Measurements from ENCODE around the gene TRAK2. TPM values are rescaled to one million over a fixed set of nuclear protein-coding genes. Genes with fewer than 3 reads are reported as not detected.

TRAK2 gene
- total and polyA plus RNA-seq, 2 donors (not counting 1 experiment from before 2014, with no cell fraction given), result 16.9 to 21.6 TPM

DNA sequence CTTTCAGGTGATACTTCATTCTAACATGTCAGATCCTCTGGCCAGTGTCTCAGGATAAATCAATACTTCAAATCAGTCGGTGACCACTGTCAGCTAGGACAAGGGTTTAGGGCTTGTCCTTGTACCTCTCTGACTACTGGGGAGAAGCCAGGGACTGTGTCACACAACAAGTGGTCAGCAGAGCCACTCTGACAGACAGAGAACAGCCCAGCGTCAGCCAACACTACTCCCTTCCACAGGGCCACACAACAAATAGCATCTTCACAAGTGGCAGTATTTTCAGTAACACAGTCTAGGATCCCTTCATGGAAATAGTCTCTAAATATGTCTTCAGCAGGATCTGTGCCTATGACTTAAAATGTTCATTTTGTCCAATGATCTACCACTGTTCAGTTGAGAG is 108.3 kb downstream of the TRAK2 start:
- no peaks in the 10 kb centered on the region for H3K79me2 ChIP-seq (ENCODE audit: control insufficient read depth, insufficient read depth, low read length)
- intact Hi-C loops (cut with micrococcal nuclease), result no loop called here
- peaks cover 2% of the 10 kb centered on the region for H3K9me3 Mint-ChIP-seq (ENCODE audit: insufficient read depth)
- H3K27me3 Mint-ChIP-seq, result no peaks in the 10 kb centered on the region
- no peak overlapping the region for H3K4me2 ChIP-seq (replicated peaks; ENCODE audit: low read depth, low read length, poor library complexity, severe bottlenecking)
- no peaks in the 10 kb centered on the region for H3K9me3 ChIP-seq (ENCODE audit: control extremely low read depth in 1 of 3, control insufficient read depth in 2 of 3, insufficient read depth in 1 of 3, low read length in 2 of 3)
- 100% methylated on average over 2 of the region's 2 CpGs for WGBS (ENCODE audit: insufficient coverage)
- H3K27ac Mint-ChIP-seq, result no peak overlapping the region
- CTCF ChIA-PET, result no interaction called here
- no peak overlapping the region for H3K4me3 Mint-ChIP-seq
- peaks cover 11% of the 10 kb centered on the region for H3K4me1 Mint-ChIP-seq
- no peak overlapping the region for H3K4me3 ChIP-seq (ENCODE audit: control extremely low read depth in 1 of 5, extremely low read depth in 1 of 5, insufficient read depth in 1 of 5, low read depth in 2 of 5, low read length in 4 of 5)
- H3K4me1 ChIP-seq (ENCODE audit: control insufficient read depth in 2 of 2, insufficient read depth in 2 of 2, low read length in 2 of 2), result peaks cover 5 to 10% of the 10 kb centered on the region in 2 donors
- POLR2A ChIA-PET, result no interaction called here
- no peak overlapping the region for H3K9ac ChIP-seq (ENCODE audit: low read length)
- no peaks in the 10 kb centered on the region for H4K20me1 ChIP-seq (ENCODE audit: control insufficient read depth, insufficient read depth, low read length, poor library complexity, severe bottlenecking)
- no peak for ATAC-seq (ENCODE audit: low read depth)
- H3K36me3 ChIP-seq (replicated peaks in 1 of 2; ENCODE audit: control extremely low read depth in 1 of 2, control insufficient read depth in 1 of 2, extremely low read depth in 1 of 2, insufficient read depth in 2 of 2, low read length in 1 of 2), result no peaks in the 10 kb centered on the region
- no peak overlapping the region for H3K27ac ChIP-seq (ENCODE audit: low read length in 2 of 2)
- TF ChIP-seq EZH2 (IDR thresholded peaks at IDR 0.05; ENCODE audit: borderline replicate concordance, insufficient read depth, low read depth, low read length, poor library complexity, severe bottlenecking), result no peak
- DNase-seq, result no peak
- no peaks in the 10 kb centered on the region for H3K27me3 ChIP-seq (replicated peaks in 1 of 4; ENCODE audit: control extremely low read depth in 1 of 4, control insufficient read depth in 3 of 4, insufficient read depth in 4 of 4, low read length in 3 of 4)
- no peak overlapping the region for H2AFZ ChIP-seq (ENCODE audit: insufficient read depth, low read depth, low read length, poor library complexity, severe bottlenecking)

GRCh38 chr2:201329409-201329808 is 121.8 kb downstream of the TRAK2 start:
- Histone ChIP-seq H3K4me2 (replicated peaks; ENCODE audit: low read depth, low read length, poor library complexity, severe bottlenecking) (no peak overlapping the region), H3K9ac (ENCODE audit: low read length) (no peak overlapping the region), H2AFZ (ENCODE audit: insufficient read depth, low read depth, low read length, poor library complexity, severe bottlenecking) (no peak overlapping the region), H3K4me1 (ENCODE audit: control insufficient read depth in 2 of 2, insufficient read depth in 2 of 2, low read length in 2 of 2) (no peaks in the 10 kb centered on the region), H4K20me1 (ENCODE audit: control insufficient read depth, insufficient read depth, low read length, poor library complexity, severe bottlenecking) (no peaks in the 10 kb centered on the region), H3K9me3 (ENCODE audit: control extremely low read depth in 1 of 3, control insufficient read depth in 2 of 3, insufficient read depth in 1 of 3, low read length in 2 of 3) (peaks cover 2 to 4% (median 2%) of the 10 kb centered on the region in 3 donors), H3K36me3 (replicated peaks in 1 of 2; ENCODE audit: control extremely low read depth in 1 of 2, control insufficient read depth in 1 of 2, extremely low read depth in 1 of 2, insufficient read depth in 2 of 2, low read length in 1 of 2) (no peaks in the 10 kb centered on the region), H3K79me2 (ENCODE audit: control insufficient read depth, insufficient read depth, low read length) (no peaks in the 10 kb centered on the region), H3K4me3 (ENCODE audit: control extremely low read depth in 1 of 5, extremely low read depth in 1 of 5, insufficient read depth in 1 of 5, low read depth in 2 of 5, low read length in 4 of 5) (no peak overlapping the region), H3K27ac (ENCODE audit: low read length in 2 of 2) (no peak overlapping the region), H3K27me3 (replicated peaks in 1 of 4; ENCODE audit: control extremely low read depth in 1 of 4, control insufficient read depth in 3 of 4, insufficient read depth in 4 of 4, low read length in 3 of 4) (no peaks in the 10 kb centered on the region)
- TF ChIP-seq, protein P1, sequence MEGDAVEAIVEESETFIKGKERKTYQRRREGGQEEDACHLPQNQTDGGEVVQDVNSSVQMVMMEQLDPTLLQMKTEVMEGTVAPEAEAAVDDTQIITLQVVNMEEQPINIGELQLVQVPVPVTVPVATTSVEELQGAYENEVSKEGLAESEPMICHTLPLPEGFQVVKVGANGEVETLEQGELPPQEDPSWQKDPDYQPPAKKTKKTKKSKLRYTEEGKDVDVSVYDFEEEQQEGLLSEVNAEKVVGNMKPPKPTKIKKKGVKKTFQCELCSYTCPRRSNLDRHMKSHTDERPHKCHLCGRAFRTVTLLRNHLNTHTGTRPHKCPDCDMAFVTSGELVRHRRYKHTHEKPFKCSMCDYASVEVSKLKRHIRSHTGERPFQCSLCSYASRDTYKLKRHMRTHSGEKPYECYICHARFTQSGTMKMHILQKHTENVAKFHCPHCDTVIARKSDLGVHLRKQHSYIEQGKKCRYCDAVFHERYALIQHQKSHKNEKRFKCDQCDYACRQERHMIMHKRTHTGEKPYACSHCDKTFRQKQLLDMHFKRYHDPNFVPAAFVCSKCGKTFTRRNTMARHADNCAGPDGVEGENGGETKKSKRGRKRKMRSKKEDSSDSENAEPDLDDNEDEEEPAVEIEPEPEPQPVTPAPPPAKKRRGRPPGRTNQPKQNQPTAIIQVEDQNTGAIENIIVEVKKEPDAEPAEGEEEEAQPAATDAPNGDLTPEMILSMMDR (IDR thresholded peaks at IDR 0.05), result no peak
- TF ChIP-seq EZH2 (IDR thresholded peaks at IDR 0.05; ENCODE audit: borderline replicate concordance, insufficient read depth, low read depth, low read length, poor library complexity, severe bottlenecking), result no peak
- Mint-ChIP-seq H3K4me1 (no peaks in the 10 kb centered on the region), H3K27me3 (no peaks in the 10 kb centered on the region), H3K9me3 (ENCODE audit: insufficient read depth) (peaks cover 2% of the 10 kb centered on the region), H3K4me3 (no peak overlapping the region), H3K27ac (no peak overlapping the region)
- ChIA-PET CTCF (no interaction called here), POLR2A (no interaction called here)
- intact Hi-C loops (cut with micrococcal nuclease), result loop anchor here (5.0 kb wide), 1 partner anchor 1763 kb away; no protein-coding TSS in a partner anchor
- DNase-seq (no peak), ATAC-seq (ENCODE audit: low read depth) (no peak)
- no CpG with 5 or more reads among the region's 1 CpG for WGBS (ENCODE audit: insufficient coverage)

Data from B cell (primary cell).